NCI-H187 treated with DMSO at 0.1 percent for 48 hours (cell line): ENCODE results near the gene ATAT1.
"Not testable (repeated sequence)": the region's sequence is repeated elsewhere in the genome, so short reads cannot be mapped to it uniquely, and the experiment has no call there.

ENCODE experiments used
- DNase-seq: peaks from one replicate; lab custom pipeline; 2025; lab: John Stamatoyannopoulos, UW

The ATAT1 gene

GRCh38 chr6:30626484-30627366 is at the start of gene ATAT1:
Gene ATAT1, plus strand, starts transcription at chr6:30626874.
- no peak for DNase-seq

GRCh38 chr6:30578051-30578450 is 48.6 kb upstream of the ATAT1 start:
- DNase-seq: no peak

- DNase-seq: no peak
Measured at GRCh38 chr6:30583921-30584320, 42.8 kb upstream of the ATAT1 start.

GRCh38 chr6:30589754-30590358 is 36.8 kb upstream of the ATAT1 start:
- DNase-seq: no peak

- no peak for DNase-seq
Measured at GRCh38 chr6:30590509-30590908, 36.2 kb upstream of the ATAT1 start.

GRCh38 chr6:30591008-30591407 is 35.7 kb upstream of the ATAT1 start:
- DNase-seq: no peak

GRCh38 chr6:30592287-30592686 is 34.4 kb upstream of the ATAT1 start:
- no peak for DNase-seq

- not testable (repeated sequence) for DNase-seq
Measured at GRCh38 chr6:30597315-30598144, 29.1 kb upstream of the ATAT1 start.

- no peak for DNase-seq
Measured at GRCh38 chr6:30598912-30599624, 27.6 kb upstream of the ATAT1 start.

GRCh38 chr6:30599625-30600324 is 26.9 kb upstream of the ATAT1 start:
- DNase-seq: no peak

- DNase-seq: no peak
Measured at GRCh38 chr6:30600451-30600961, 26.2 kb upstream of the ATAT1 start.

GRCh38 chr6:30601436-30601814 is 25.2 kb upstream of the ATAT1 start:
- no peak for DNase-seq

GRCh38 chr6:30601815-30602641 is 24.6 kb upstream of the ATAT1 start:
- DNase-seq: no peak

- DNase-seq: no peak
Measured at GRCh38 chr6:30603961-30604360, 22.7 kb upstream of the ATAT1 start.

GRCh38 chr6:30610065-30610464 is 16.6 kb upstream of the ATAT1 start:
- DNase-seq: no peak

- no peak for DNase-seq
Measured at GRCh38 chr6:30611150-30611855, 15.4 kb upstream of the ATAT1 start.

GRCh38 chr6:30611856-30612194 is 14.8 kb upstream of the ATAT1 start:
- no peak for DNase-seq

- no peak for DNase-seq
Measured at GRCh38 chr6:30612213-30612612, 14.5 kb upstream of the ATAT1 start.

- no peak for DNase-seq
Measured at GRCh38 chr6:30612687-30613248, 13.9 kb upstream of the ATAT1 start.
